Measurements from ENCODE around the gene CYP3A4. TPM values are rescaled to one million over a fixed set of nuclear protein-coding genes. Genes with fewer than 3 reads are reported as not detected.
"Not testable (repeated sequence)": the region's sequence is repeated elsewhere in the genome, so short reads cannot be mapped to it uniquely, and the experiment has no call there.

The CYP3A4 gene
- polyA plus RNA-seq, 6 donors from 2014 or later: not detected

DNA sequence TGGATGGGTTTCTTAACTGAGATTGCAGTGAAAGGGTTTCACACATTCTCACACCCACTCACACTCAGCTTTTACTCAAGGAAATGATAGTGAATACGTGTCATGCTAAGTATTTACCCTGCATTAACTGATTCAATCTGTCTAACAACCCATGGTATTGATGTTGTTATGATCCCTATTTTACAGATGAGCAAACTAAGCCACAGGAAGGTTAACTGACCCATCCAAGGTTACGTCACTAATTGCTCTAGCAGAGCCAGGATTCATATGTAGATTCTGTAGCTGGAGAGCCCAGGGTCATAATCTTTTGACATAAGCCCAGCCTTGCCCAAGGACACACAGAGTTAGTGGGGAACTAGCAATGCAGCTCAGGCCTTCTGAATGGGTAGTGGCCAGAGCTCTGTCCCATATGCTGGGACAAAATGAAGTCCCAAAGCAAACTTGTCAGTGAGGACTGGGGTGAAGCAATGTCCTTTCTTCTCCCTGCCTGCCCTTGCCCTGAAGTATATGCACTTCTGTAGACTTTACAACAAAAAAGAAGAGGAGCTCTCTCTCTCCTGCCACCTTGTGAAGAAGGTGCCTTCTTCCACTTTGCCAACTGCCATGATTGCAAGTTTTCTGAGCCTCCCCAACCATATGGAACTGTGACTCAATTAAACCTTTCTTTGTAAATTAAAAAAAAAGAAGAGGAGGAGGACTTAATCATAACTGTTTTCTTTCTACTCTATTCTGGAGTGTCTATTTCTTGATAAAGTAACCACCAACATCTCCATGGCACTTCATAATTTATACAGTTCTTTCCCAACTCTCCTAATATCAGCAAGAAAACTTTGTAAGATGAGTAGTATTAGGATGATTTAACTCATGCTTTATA, 44.0 kb downstream of the CYP3A4 start:
- Mint-ChIP-seq H3K27me3 (peaks cover 27 to 51% (median 36%) of the 10 kb centered on the region in 3 donors), H3K4me1 (no peaks in the 10 kb centered on the region), H3K36me3 (peaks cover 15 to 27% of the 10 kb centered on the region in 2 donors), H3K27ac (no peak overlapping the region), H3K9me3 (peaks cover 2 to 12% (median 5%) of the 10 kb centered on the region in 7 donors), H3K4me3 (no peak overlapping the region)
- DNase-seq: no peak
- ATAC-seq (ENCODE audit: low read depth in 2 of 2): no peak

DNA sequence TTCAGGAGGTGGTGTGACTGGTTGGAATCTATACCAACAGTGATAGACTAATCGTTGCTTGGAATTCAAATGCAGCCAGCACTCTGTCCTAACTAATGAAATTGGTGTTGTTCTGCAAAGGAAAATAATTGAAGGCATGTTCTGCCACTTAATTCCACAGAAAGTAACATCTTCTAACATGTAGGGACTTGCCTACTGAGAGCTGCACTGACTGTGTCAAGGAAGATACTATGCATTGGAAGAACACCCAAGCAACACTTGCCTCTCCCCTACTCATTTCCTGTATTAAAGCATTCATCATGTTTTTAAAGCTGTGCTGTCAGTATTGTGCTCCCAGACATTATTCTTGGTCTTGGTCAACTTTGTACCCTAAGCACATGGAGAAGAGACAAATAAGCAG, 46.3 kb downstream of the CYP3A4 start:
- H3K27ac Mint-ChIP-seq: no peak overlapping the region
- H3K4me3 Mint-ChIP-seq: no peak overlapping the region
- H3K36me3 Mint-ChIP-seq: peaks cover 0 to 21% of the 10 kb centered on the region in 2 donors
- no peak for ATAC-seq (ENCODE audit: low read depth in 2 of 2)
- H3K27me3 Mint-ChIP-seq: peaks cover 16 to 38% (median 20%) of the 10 kb centered on the region in 3 donors
- no peaks in the 10 kb centered on the region for H3K4me1 Mint-ChIP-seq
- H3K9me3 Mint-ChIP-seq: no peaks in the 10 kb centered on the region
- no peak for DNase-seq

DNA sequence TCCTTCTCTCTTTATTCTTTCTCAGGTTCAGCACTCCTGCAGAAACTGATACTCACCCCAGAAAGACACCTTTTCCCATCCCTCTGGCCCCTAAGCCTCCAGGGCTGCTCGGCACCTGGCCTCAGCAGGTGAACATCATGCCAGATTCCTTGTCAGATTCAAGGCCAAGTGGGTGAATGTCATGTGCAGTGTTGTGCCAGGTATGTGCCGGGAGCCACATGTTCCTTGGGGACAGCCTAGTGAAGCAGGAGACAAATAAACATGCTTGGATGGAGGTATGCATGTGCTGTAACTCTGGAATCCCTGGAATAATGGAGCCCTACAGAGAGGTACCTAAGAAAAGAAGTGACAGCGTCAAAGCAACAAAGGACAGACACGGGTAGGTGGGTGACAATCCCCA, 47.3 kb downstream of the CYP3A4 start:
- H3K4me1 Mint-ChIP-seq; ATAC-seq (ENCODE audit: low read depth in 2 of 2); H3K9me3 Mint-ChIP-seq; H3K4me3 Mint-ChIP-seq; DNase-seq; H3K27ac Mint-ChIP-seq: not testable (repeated sequence)
- Mint-ChIP-seq H3K27me3 (peaks cover 10 to 28% (median 11%) of the 10 kb centered on the region in 3 donors), H3K36me3 (peaks cover 0 to 21% of the 10 kb centered on the region in 2 donors)

DNA sequence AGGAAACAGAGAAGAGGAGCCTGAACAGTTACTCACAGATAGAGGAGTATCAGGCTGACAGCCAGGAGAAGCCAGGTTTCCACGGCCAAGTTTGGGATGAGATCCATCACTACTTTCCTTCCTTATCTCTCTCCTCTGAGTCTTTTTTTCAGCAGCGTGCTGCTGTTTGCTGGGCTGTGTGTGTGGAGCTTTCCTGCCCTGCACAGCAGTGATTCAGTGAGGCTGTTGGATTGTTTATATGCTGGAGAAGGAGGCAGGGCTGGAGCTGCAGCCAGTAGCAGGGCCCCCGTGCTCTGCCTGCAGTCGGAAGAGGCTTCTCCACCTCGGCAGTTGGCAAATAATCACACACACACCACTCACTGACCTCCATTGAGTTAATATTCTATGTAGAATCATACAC, 49.0 kb downstream of the CYP3A4 start, which contains the start of gene CYP3A7:
Gene CYP3A7 (minus strand): TSS at position 210 of the 400 bp plus-strand sequence. CDS start 103 bp downstream, at position 107.
- Mint-ChIP-seq H3K27ac (no peak within 1 kb of the TSS), H3K9me3 (no peaks in the 10 kb centered on the region), H3K36me3 (peaks cover 0 to 12% of the 10 kb centered on the region in 2 donors), H3K27me3 (peaks cover 0 to 15% (median 7%) of the 10 kb centered on the region in 3 donors), H3K4me3 (no peak within 1 kb of the TSS), H3K4me1 (no peaks in the 10 kb centered on the region)
- ATAC-seq (ENCODE audit: low read depth in 2 of 2): no peak
- no peak for DNase-seq

DNA sequence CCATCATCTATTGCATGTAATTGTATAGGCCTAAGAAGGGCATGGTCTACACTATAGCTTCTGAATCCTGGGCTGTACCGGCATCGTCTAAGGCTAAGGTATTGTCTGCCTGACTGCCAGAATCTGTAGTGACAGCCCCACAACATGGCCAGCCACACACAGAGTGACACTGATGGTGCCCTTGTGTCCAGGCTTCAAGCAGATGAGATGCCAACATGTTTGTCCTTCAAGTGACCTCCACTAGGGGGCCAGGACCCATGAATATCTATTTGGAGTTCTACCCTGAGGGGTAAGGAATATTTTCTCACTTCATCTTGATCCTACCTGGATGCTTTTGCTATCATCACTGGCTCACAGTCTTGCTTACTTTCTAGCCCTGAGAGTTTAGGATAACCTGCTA, 50.5 kb downstream of the CYP3A4 start:
- ATAC-seq (ENCODE audit: low read depth in 2 of 2) (no peak), DNase-seq (no peak)
- H3K27ac Mint-ChIP-seq: no peak overlapping the region

DNA sequence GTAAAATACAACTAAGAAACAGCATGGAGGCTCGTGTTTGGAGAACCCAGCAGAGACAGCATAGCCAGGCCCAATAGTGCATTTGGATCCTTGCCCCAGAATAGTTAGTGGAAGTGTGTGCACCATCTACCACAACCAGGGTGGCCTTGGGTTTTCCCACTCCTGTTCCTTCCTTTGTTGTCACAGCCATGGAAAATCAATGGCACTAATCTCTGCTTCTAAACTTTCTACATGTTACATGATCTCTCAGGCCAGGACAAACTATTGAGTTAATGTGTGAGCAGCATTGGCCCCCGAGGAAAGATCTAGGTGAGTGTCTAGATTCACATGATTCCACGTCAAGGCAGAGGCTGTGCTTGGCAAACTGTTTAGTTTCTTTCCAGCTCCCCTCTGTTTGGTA, 51.0 kb downstream of the CYP3A4 start:
- H3K27me3 Mint-ChIP-seq: peaks cover 0 to 15% (median 7%) of the 10 kb centered on the region in 3 donors
- H3K36me3 Mint-ChIP-seq: peaks cover 0 to 4% of the 10 kb centered on the region in 2 donors
- DNase-seq (no peak), ATAC-seq (ENCODE audit: low read depth in 2 of 2) (no peak)
- H3K4me3 Mint-ChIP-seq: no peak overlapping the region
- no peaks in the 10 kb centered on the region for H3K4me1 Mint-ChIP-seq
- H3K9me3 Mint-ChIP-seq: no peaks in the 10 kb centered on the region
- H3K27ac Mint-ChIP-seq: peak overlapping the region in 1 of 6 donors; percentile 13

More for the DNA sequence above, 50.5 kb downstream of the CYP3A4 start:
- Mint-ChIP-seq H3K4me3 (no peak overlapping the region), H3K27me3 (peaks cover 0 to 15% (median 7%) of the 10 kb centered on the region in 3 donors), H3K36me3 (peaks cover 0 to 4% of the 10 kb centered on the region in 2 donors), H3K4me1 (no peaks in the 10 kb centered on the region), H3K9me3 (no peaks in the 10 kb centered on the region)

DNA sequence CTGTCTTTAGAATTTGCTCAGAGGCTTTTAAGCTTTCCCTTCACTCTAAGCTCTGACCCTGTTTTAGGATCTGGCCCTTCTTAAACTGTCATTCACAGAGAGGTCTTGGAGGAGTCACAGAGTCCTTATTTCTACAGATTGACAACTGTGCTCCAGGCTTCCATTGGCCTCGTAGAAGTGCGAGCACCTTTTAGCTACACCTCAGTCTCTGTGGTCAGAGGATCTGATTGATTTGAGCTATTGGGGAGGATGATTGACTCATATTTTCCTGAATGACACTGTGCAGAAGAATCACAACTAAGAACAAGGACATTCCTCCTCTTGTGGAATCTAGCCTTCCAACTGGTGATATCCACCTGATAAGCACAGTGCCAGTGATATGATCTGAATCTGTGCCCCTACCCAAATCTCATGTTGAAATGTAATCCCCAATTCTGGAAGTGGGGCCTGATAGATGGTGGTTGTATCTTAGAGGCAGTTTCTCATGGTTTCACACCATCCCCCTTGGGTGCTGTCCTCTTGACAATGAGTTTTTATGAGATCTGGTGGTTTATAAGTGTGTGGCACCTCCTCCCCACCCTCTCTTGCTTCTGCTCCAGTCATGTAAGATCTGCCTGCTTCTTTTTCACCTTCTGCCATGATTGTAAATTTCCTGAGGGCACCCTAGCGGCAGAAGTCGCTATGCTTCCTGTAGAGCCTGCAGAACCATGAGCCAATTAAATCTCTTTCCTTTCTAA, 52.2 kb downstream of the CYP3A4 start:
- H3K4me3 Mint-ChIP-seq: no peak overlapping the region

DNA sequence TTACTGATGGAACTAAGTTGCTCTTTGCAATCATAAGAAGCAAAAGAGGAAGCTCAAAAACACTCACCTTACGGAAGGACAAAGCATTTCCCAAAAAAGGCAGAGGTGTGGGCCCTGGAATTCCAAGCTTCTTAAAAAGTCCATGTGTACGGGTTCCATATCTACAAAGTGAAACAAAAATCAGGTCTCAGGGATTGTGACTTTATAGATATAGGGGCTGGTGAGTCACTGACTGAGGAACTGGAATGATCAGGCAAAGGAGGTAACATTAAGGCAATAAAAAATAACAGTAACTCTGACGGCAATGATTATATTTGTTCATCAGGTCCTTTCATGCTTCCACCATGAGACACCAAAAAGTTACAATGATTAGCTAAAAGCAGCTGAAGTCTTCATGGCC, 53.0 kb downstream of the CYP3A4 start:
- ATAC-seq (ENCODE audit: low read depth in 2 of 2) (no peak), DNase-seq (no peak)
- Mint-ChIP-seq H3K4me3 (no peak overlapping the region), H3K36me3 (no peaks in the 10 kb centered on the region), H3K27ac (no peak overlapping the region), H3K4me1 (no peaks in the 10 kb centered on the region), H3K27me3 (peaks cover 0 to 15% (median 7%) of the 10 kb centered on the region in 3 donors), H3K9me3 (no peaks in the 10 kb centered on the region)

More for the DNA sequence above, 52.2 kb downstream of the CYP3A4 start:
- H3K27ac Mint-ChIP-seq: no peak overlapping the region
- no peaks in the 10 kb centered on the region for H3K4me1 Mint-ChIP-seq
- H3K36me3 Mint-ChIP-seq: peaks cover 0 to 3% of the 10 kb centered on the region in 2 donors
- ATAC-seq (ENCODE audit: low read depth in 2 of 2) (no peak), DNase-seq (no peak)
- H3K27me3 Mint-ChIP-seq: peaks cover 0 to 15% (median 7%) of the 10 kb centered on the region in 3 donors
- H3K9me3 Mint-ChIP-seq: no peaks in the 10 kb centered on the region

DNA sequence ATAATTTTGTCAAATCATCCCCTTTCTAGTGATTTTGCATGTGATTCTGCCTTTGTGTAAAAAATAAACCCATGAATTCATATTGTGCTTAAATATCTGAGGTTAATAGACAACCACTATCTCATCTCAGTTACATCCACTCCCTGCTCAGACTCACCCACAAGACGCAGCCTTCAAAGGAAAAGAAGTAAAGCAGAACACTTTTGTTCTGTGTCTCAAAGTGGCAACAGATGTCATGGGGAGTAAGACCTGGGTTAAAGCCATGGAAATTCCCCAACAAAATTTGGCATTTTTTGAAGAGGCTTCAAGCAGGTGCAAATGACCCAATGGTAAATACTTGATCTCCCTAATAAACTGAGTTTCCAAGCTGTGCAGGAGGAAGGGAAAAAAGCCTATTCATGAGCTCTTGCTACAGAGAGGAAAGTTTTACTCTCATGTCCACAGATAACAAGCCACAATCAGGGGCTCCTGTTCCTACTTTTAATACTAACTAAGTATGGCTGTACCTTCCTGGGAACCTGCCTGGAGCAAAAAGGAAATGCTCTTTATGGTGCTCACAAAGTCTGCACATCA, 53.7 kb downstream of the CYP3A4 start:
- no peak for ATAC-seq (ENCODE audit: low read depth in 2 of 2)
- Mint-ChIP-seq H3K27ac (no peak overlapping the region), H3K27me3 (peaks cover 0 to 9% (median 7%) of the 10 kb centered on the region in 3 donors), H3K9me3 (no peaks in the 10 kb centered on the region), H3K4me1 (no peaks in the 10 kb centered on the region), H3K4me3 (no peak overlapping the region), H3K36me3 (no peaks in the 10 kb centered on the region)
- DNase-seq: no peak

DNA sequence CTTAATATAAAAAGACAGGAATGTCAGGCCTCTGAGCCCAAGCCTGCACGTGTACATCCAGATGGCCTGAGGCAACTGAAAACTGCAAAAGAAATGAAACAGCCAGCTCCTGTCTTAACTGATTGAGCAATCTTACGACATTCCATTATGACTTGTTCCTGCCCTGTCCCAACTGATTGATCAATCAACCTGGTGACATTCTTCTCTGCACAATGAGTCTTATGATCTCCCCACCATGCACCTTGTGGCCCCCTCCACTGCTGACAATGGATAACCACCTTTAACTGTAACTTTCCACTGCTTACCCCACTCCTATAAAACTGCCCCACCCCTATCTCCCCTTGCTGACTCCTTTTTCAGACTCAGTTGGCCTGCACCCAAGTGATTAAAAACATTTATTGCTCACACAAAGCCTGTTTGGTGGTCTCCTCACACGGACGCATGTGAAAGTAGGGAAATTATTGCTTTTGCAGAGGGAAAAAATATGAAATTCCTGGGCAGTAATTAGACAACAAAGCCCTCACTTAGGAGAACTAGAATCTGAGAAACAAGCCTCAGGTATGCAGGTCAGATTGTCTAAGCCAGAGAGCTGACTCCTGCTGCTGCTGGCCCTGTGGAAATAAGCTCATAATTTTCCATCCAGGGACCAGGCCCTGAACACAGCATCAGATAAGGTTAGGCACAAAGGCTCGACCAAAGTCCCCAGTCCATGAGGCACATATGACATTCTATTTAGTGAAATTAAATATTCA, 54.3 kb downstream of the CYP3A4 start:
- Mint-ChIP-seq H3K27ac (no peak overlapping the region), H3K4me1 (no peaks in the 10 kb centered on the region), H3K27me3 (peaks cover 1 to 7% (median 3%) of the 10 kb centered on the region in 3 donors), H3K36me3 (peaks cover 0 to 1% of the 10 kb centered on the region in 2 donors), H3K9me3 (no peaks in the 10 kb centered on the region), H3K4me3 (no peak overlapping the region)
- no peak for ATAC-seq (ENCODE audit: low read depth in 2 of 2)
- no peak for DNase-seq

DNA sequence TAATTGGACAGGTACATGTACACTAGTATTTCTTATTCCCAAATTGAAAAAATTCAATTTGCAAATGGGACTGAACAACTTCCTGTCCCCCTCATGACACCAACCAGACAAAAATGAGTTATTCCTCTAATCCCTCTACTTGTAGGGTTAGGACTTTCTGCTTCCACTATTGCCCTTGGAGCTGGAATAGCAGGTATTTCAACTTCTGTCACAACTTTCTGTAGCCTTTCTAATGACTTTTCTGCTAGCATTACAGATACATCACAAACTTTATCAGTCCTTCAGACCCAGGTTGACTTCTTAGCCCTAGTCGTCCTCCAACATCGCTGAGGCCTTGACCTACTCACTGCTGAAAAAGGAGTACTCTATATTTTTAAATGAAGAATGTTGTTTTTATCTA, 55.4 kb downstream of the CYP3A4 start:
- no peak overlapping the region for H3K4me3 Mint-ChIP-seq
- peaks cover 0 to 12% of the 10 kb centered on the region in 2 donors for H3K36me3 Mint-ChIP-seq
- peaks cover 8 to 12% (median 11%) of the 10 kb centered on the region in 3 donors for H3K27me3 Mint-ChIP-seq
- DNase-seq (no peak), ATAC-seq (ENCODE audit: low read depth in 2 of 2) (no peak)
- H3K4me1 Mint-ChIP-seq: no peaks in the 10 kb centered on the region
- peaks cover 0 to 2% (median 0%) of the 10 kb centered on the region in 7 donors for H3K9me3 Mint-ChIP-seq
- H3K27ac Mint-ChIP-seq: no peak overlapping the region

DNA sequence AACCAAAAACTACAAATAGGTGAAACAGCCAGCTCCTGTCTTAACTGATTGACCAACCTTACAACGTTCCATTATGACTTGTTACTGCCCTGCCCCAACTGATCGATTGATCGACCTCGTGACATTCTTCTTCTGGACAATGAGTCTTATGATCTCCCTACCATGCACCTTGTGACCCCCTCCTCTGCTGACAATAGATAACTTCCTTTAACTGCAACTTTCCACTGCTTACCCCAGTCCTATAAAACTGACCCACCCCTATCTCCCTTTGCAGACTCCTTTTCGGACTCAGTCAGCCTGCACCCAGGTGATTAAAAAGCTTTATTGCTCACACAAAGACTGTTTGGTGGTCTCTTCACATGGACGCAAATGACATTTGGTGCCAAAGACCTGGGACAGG, 60.8 kb downstream of the CYP3A4 start:
- H3K27me3 Mint-ChIP-seq: peaks cover 16 to 19% (median 17%) of the 10 kb centered on the region in 3 donors
- not testable (repeated sequence) for H3K9me3 Mint-ChIP-seq; H3K27ac Mint-ChIP-seq; ATAC-seq (ENCODE audit: low read depth in 2 of 2); H3K4me1 Mint-ChIP-seq; DNase-seq; H3K4me3 Mint-ChIP-seq
- peaks cover 0 to 15% of the 10 kb centered on the region in 2 donors for H3K36me3 Mint-ChIP-seq
